Smooth muscle cell (in vitro differentiated cells): Measurements from ENCODE around the gene PTGR2. TPM values are rescaled to one million over a fixed set of nuclear protein-coding genes. Genes with fewer than 3 reads are reported as not detected.

ENCODE experiments used
- DNase-seq: peaks from one replicate; lab custom pipeline; 2025; ENCODE audit not compliant: unreplicated experiment; lab: John Stamatoyannopoulos, UW
- H2AFZ ChIP-seq: fragments of 200-600 bp; sonication (generic); 2 replicates; pipeline ENCODE4 v1.6.0; 2016; ENCODE audit warnings: antibody characterized with exemption, low read depth, mild to moderate bottlenecking
- H3F3A ChIP-seq: fragments of 200-600 bp; sonication (generic); 2 replicates; pipeline ENCODE4 v1.6.0; 2017; ENCODE audit warnings: antibody characterized with exemption, low read depth
- H3K27ac ChIP-seq: fragments of 200-600 bp; sonication (generic); 2 replicates; pipeline ENCODE4 v1.5.1; 2016; ENCODE audit warnings: low read depth, mild to moderate bottlenecking
- H3K27me3 ChIP-seq: fragments of 200-600 bp; sonication (generic); 2 replicates; pipeline ENCODE4 v1.6.1; 2016; ENCODE audit warnings: low read depth, mild to moderate bottlenecking
- H3K36me3 ChIP-seq: fragments of 200-600 bp; sonication (generic); 2 replicates; pipeline ENCODE4 v1.5.1; 2016; ENCODE audit warnings: low read depth
- H3K4me1 ChIP-seq: fragments of 200-600 bp; sonication (generic); 2 replicates; pipeline ENCODE4 v1.5.1; 2016; ENCODE audit warnings: low read depth
- H3K4me2 ChIP-seq: fragments of 200-600 bp; sonication (generic); 2 replicates; pipeline ENCODE4 v1.6.0; 2016; ENCODE audit warnings: mild to moderate bottlenecking
- H3K4me3 ChIP-seq: fragments of 200-600 bp; sonication (generic); 2 replicates; pipeline ENCODE4 v1.5.1; 2016; ENCODE audit warnings: mild to moderate bottlenecking
- H3K79me2 ChIP-seq: fragments of 200-600 bp; sonication (generic); 2 replicates; pipeline ENCODE4 v1.6.0; 2016; ENCODE audit warnings: low read depth, mild to moderate bottlenecking
- H3K9ac ChIP-seq: fragments of 200-600 bp; sonication (generic); 2 replicates; pipeline ENCODE4 v1.6.0; 2016; ENCODE audit warnings: low read depth
- H3K9me3 ChIP-seq: fragments of 200-600 bp; sonication (generic); replicated peaks from 2 replicates; pipeline ENCODE4 v1.5.1; 2016; ENCODE audit warnings: low read depth
- H4K20me1 ChIP-seq: fragments of 200-600 bp; sonication (generic); 2 replicates; pipeline ENCODE4 v1.6.0; 2016; ENCODE audit warnings: low read depth
- whole genome bisulfite sequencing: methylation state at CpG from one replicate; pipeline ENCODE4 v1.1.7; 2016; ENCODE audit warnings: low lambda C conversion rate; 5-methylcytosine and 5-hydroxymethylcytosine counted together
- polyA plus RNA-seq: library from polyadenylated mRNA; unstranded; fragments of >200 nt; fragmentation: Nextera tagmentation; extraction: Ambion mirVana; gene quantifications from 2 replicates; pipeline ENCODE4 v1.2.1, GENCODE V29; 2016
- total RNA-seq: library from RNA; depleted of rRNA; stranded (reverse); fragments of >200 nt; gene quantifications from 2 replicates; pipeline ENCODE4 v1.2.3, GENCODE V29; 2014
- TF ChIP-seq, protein P1 (sequence below): fragments of 200-600 bp; sonication (generic); IDR thresholded peaks from 2 replicates; pipeline ENCODE4 v1.5.1; 2017; ENCODE audit warnings: borderline replicate concordance, mild to moderate bottlenecking, antibody characterized with exemption; ENCODE audit not compliant: insufficient read depth, poor library complexity, severe bottlenecking

The PTGR2 gene
- total and polyA plus RNA-seq, 2 experiments from 2014 or later: 2.9 to 3.7 TPM

DNA sequence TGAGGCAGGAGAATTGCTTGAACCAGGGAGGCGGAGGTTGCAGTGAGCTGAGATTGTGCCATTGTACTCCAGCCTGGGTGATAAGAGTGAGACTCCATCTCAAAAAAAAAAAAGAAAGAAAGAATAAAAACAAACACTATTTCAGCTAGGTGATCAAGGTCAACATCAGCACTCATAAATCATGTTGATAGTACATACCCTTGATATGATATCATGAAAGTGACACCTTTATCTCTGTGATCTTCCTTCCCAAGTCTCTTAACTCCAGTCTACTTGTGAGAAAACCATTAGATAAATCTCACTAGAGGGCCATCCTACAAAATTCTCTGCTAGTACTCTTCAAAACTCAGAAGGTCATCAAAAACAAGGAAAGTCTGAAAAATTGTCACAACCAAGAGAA, 44.2 kb upstream of the PTGR2 start:
- H3K4me3 ChIP-seq: no peak overlapping the region
- no peak for DNase-seq
- H2AFZ ChIP-seq: no peak overlapping the region
- H3K27me3 ChIP-seq: no peaks in the 10 kb centered on the region
- no peak overlapping the region for H3K27ac ChIP-seq
- H3K79me2 ChIP-seq: no peaks in the 10 kb centered on the region
- TF ChIP-seq, protein P1, sequence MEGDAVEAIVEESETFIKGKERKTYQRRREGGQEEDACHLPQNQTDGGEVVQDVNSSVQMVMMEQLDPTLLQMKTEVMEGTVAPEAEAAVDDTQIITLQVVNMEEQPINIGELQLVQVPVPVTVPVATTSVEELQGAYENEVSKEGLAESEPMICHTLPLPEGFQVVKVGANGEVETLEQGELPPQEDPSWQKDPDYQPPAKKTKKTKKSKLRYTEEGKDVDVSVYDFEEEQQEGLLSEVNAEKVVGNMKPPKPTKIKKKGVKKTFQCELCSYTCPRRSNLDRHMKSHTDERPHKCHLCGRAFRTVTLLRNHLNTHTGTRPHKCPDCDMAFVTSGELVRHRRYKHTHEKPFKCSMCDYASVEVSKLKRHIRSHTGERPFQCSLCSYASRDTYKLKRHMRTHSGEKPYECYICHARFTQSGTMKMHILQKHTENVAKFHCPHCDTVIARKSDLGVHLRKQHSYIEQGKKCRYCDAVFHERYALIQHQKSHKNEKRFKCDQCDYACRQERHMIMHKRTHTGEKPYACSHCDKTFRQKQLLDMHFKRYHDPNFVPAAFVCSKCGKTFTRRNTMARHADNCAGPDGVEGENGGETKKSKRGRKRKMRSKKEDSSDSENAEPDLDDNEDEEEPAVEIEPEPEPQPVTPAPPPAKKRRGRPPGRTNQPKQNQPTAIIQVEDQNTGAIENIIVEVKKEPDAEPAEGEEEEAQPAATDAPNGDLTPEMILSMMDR: no peak
- no peaks in the 10 kb centered on the region for H3K9me3 ChIP-seq
- WGBS: 100% methylated on average over 1 of the region's 1 CpG
- H3K4me1 ChIP-seq: no peaks in the 10 kb centered on the region
- H3K9ac ChIP-seq: no peak overlapping the region
- no peak overlapping the region for H3K4me2 ChIP-seq
- no peaks in the 10 kb centered on the region for H3K36me3 ChIP-seq
- no peaks in the 10 kb centered on the region for H3F3A ChIP-seq
- H4K20me1 ChIP-seq: no peaks in the 10 kb centered on the region

DNA sequence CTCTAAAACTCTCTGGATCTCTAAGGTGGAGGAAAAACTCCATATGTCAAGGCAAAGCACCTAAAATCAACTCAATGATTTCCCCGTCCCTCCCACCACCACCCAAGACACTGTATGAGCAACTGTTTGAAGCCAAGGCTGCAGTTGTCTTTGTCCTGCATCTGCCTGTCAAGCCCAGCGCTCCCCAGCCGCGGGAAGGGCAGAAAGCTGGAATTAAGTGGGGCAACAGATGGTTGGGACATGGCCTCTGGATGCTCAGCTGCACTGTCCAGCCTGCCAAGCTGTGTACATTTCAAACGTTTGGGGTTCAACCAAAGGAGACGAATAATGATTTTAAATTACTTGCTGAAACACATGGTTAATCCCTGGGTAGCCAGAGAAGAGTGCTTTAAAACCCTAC, 42.2 kb upstream of the PTGR2 start:
- H3K9ac ChIP-seq: no peak overlapping the region
- no peak overlapping the region for H3K4me2 ChIP-seq
- H3K9me3 ChIP-seq: no peaks in the 10 kb centered on the region
- H3F3A ChIP-seq: no peaks in the 10 kb centered on the region
- H3K27ac ChIP-seq: no peak overlapping the region
- H3K4me3 ChIP-seq: no peak overlapping the region
- WGBS: 86% methylated on average over 6 of the region's 6 CpGs
- no peaks in the 10 kb centered on the region for H3K36me3 ChIP-seq
- no peaks in the 10 kb centered on the region for H3K4me1 ChIP-seq
- H3K27me3 ChIP-seq: no peaks in the 10 kb centered on the region
- DNase-seq: no peak
- H2AFZ ChIP-seq: no peak overlapping the region
- H3K79me2 ChIP-seq: no peaks in the 10 kb centered on the region
- H4K20me1 ChIP-seq: no peaks in the 10 kb centered on the region
- TF ChIP-seq, protein P1: no peak

DNA sequence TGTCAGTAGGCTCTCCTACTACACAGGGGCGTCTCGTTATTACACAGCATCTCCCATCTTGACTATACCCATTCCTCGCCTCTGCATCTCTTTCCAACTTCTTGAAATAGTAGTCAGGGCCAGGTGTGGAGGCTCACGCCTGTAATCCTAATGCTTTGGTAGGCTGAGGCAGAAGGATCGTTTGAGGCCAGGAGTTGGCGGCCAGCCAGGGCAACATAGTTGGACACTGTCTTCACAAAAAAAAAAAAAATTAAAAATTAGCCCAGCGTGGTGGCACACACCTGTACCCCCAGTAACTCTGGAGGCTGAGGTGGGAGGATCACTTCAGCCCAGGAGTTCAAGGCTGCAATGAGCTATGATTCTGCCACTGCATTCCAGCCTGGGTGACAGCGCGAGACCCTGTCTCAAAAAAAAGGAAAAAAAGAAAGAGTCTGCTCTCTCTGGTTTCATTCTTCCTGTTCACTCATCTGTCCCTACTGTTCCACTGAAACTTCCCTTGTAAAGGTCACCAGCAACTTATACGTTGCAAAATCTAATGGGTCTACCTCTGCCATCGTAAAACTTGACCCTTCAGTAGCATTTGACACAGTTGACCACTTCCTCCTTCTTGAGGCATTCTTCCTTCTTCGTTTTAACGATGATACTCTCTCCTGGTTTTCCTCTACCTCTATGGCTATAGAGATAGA, 41.0 kb upstream of the PTGR2 start:
- Histone ChIP-seq H3K4me1 (no peaks in the 10 kb centered on the region), H4K20me1 (no peaks in the 10 kb centered on the region), H3K4me3 (no peak overlapping the region), H3K79me2 (no peaks in the 10 kb centered on the region), H3K4me2 (no peak overlapping the region), H3K27me3 (no peaks in the 10 kb centered on the region), H3F3A (no peaks in the 10 kb centered on the region), H3K9ac (no peak overlapping the region), H3K27ac (no peak overlapping the region), H3K36me3 (no peaks in the 10 kb centered on the region), H3K9me3 (no peaks in the 10 kb centered on the region), H2AFZ (no peak overlapping the region)
- DNase-seq: no peak
- WGBS: 92% methylated on average over 13 of the region's 13 CpGs
- TF ChIP-seq, protein P1: no peak

DNA sequence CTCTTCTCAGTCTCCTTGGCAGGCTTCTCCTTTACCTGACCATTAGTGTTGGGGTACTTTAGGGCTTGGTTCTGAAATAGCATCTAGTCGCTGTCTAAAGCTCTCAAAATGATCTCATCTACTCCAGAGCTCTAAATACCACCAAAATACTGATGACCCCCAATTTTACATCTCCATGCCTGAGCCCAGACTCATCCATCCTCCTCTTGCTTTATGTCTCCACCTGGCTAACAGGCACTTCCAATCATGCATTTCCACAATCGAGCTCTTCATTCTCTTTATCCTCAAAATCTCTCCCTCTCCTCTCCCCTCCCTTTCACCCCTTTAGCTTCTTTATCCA, 40.5 kb upstream of the PTGR2 start:
- TF ChIP-seq, protein P1: no peak
- no peak for DNase-seq
- Histone ChIP-seq H3K27ac (no peak overlapping the region), H3K4me3 (no peak overlapping the region), H3K9me3 (no peaks in the 10 kb centered on the region), H3K4me1 (no peaks in the 10 kb centered on the region), H3F3A (no peaks in the 10 kb centered on the region), H4K20me1 (no peaks in the 10 kb centered on the region), H3K9ac (no peak overlapping the region), H3K36me3 (no peaks in the 10 kb centered on the region), H3K79me2 (no peaks in the 10 kb centered on the region), H2AFZ (no peak overlapping the region), H3K27me3 (no peaks in the 10 kb centered on the region), H3K4me2 (no peak overlapping the region)
- 89% methylated on average over 2 of the region's 2 CpGs for WGBS
